ENCODE data around the gene FBXW7.

Gene FBXW7

DNA sequence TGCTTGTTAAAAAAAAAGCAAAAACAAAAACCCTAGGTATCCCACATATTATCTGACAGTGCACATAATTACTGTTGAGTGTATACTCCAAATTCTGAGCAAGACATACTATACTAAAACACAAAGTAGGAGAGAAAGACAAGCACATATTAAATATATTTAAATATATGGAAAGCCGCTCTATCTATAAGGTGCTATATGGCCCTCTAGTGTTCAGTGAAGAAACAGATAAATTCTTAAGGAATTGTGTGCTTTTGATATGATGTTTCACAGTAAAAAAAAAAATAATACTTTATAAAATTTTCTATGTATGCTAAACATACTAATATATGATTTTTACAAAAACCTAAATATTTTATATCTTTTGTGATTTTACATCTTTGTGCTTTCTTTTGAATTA is 137.8 kb downstream of the FBXW7 start:
- TF ChIP-seq MYC (IDR thresholded peaks at IDR 0.05; ENCODE audit: low read depth, low read length) (no peak), POLR2A (IDR thresholded peaks at IDR 0.05; ENCODE audit: extremely low read depth, insufficient read length) (no peak)
- TF ChIP-seq, protein P1, sequence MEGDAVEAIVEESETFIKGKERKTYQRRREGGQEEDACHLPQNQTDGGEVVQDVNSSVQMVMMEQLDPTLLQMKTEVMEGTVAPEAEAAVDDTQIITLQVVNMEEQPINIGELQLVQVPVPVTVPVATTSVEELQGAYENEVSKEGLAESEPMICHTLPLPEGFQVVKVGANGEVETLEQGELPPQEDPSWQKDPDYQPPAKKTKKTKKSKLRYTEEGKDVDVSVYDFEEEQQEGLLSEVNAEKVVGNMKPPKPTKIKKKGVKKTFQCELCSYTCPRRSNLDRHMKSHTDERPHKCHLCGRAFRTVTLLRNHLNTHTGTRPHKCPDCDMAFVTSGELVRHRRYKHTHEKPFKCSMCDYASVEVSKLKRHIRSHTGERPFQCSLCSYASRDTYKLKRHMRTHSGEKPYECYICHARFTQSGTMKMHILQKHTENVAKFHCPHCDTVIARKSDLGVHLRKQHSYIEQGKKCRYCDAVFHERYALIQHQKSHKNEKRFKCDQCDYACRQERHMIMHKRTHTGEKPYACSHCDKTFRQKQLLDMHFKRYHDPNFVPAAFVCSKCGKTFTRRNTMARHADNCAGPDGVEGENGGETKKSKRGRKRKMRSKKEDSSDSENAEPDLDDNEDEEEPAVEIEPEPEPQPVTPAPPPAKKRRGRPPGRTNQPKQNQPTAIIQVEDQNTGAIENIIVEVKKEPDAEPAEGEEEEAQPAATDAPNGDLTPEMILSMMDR (IDR thresholded peaks at IDR 0.05; ENCODE audit: low read depth, low read length), result no peak
- TF ChIP-seq, protein P2, sequence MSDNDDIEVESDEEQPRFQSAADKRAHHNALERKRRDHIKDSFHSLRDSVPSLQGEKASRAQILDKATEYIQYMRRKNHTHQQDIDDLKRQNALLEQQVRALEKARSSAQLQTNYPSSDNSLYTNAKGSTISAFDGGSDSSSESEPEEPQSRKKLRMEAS (IDR thresholded peaks at IDR 0.05; ENCODE audit: low read depth, low read length), result no peak
- DNase-seq (ENCODE audit: low read depth), result peak; percentile 23
- no peak overlapping the region for H3K4me3 ChIP-seq (ENCODE audit: low read depth, low read length)

DNA sequence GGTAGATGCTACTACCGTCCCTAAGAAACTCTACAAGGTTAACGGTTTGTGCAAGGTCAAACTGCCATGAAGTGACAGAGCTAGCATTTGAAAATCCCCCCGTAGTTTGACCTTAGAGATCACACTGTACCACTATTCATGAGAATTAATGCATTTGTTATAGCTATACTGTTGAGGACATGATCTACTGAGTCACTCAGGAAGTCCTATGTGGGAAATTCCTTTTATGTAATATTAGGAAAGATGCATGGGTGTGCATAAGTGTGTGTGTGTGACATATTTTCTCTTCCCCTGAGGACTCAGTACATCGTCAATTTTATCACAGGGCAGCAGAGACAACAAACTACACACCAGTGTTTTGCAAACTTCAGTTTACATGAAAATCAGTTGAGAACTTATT is 141.1 kb downstream of the FBXW7 start:
- DNase-seq (ENCODE audit: low read depth), result no peak
- TF ChIP-seq, protein P1 (IDR thresholded peaks at IDR 0.05; ENCODE audit: low read depth, low read length), result no peak
- TF ChIP-seq MYC (IDR thresholded peaks at IDR 0.05; ENCODE audit: low read depth, low read length) (no peak), POLR2A (IDR thresholded peaks at IDR 0.05; ENCODE audit: extremely low read depth, insufficient read length) (no peak)
- TF ChIP-seq, protein P2 (IDR thresholded peaks at IDR 0.05; ENCODE audit: low read depth, low read length), result no peak
- no peak overlapping the region for H3K4me3 ChIP-seq (ENCODE audit: low read depth, low read length)

DNA sequence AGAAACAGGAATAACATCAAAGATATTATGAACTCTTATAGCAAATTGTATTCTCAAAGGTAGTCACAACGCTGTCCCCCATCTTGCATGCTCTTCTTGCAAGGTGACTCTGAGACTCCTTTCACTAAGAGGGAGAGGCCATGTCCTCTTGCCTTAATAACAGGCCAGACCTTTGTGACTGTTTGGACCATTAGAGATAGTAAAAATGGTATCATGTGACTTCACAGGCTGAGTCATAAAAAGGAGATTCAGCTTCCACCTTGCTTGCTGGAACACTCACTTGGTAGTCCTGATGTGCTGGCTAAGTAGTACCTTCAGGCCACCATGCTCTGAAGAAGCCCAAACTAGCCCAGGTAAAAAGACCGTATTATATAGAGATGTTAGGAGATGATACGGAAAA is 143.8 kb downstream of the FBXW7 start:
- TF ChIP-seq, protein P2 (IDR thresholded peaks at IDR 0.05; ENCODE audit: low read depth, low read length), result no peak
- TF ChIP-seq, protein P1 (IDR thresholded peaks at IDR 0.05; ENCODE audit: low read depth, low read length), result no peak
- H3K4me3 ChIP-seq (ENCODE audit: low read depth, low read length), result no peak overlapping the region
- no peak for DNase-seq (ENCODE audit: low read depth)

DNA sequence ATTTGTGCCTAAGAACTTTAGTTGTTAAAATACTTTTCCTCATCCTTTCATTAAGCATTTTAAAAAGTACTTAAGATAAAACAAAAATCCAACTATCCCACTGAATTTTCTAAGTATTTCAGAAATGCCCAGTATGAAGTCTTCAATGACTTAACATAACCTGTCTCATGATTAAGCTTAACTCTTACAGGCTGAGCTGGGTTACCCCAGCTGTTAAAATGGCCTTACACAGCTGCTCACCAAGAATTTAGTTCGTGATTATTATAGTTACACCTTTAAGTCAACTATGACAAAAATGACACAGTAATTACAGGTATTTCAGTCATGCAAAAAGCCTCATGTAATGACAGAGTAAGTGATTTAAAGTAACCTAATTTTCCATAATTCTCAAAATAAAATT is 145.7 kb downstream of the FBXW7 start:
- no peak for DNase-seq (ENCODE audit: low read depth)
- H3K4me3 ChIP-seq (ENCODE audit: low read depth, low read length), result no peak overlapping the region
- TF ChIP-seq MYC (IDR thresholded peaks at IDR 0.05; ENCODE audit: low read depth, low read length), result no peak
- TF ChIP-seq, protein P1 (IDR thresholded peaks at IDR 0.05; ENCODE audit: low read depth, low read length), result no peak
- no peak for TF ChIP-seq POLR2A (IDR thresholded peaks at IDR 0.05; ENCODE audit: extremely low read depth, insufficient read length)
- TF ChIP-seq, protein P2 (IDR thresholded peaks at IDR 0.05; ENCODE audit: low read depth, low read length), result no peak

DNA sequence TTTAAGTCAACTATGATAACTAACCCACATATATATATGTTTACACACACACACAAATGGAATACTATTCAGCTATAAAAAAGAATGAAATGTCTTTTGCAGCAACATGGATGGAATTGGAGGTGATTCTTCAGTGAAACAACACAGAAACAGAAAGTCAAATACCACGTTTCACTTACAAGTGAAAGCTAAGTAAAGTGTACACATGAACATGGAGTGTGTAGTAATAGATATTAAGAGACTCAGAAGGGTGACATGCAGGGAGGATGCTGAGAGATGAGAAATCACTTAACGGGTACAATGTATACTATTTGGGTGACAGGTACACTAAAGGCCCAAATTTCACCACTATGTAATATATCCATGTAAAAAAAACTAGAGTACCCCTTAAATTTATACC is 146.5 kb downstream of the FBXW7 start:
- TF ChIP-seq, protein P1 (IDR thresholded peaks at IDR 0.05; ENCODE audit: low read depth, low read length), result no peak
- TF ChIP-seq, protein P2 (IDR thresholded peaks at IDR 0.05; ENCODE audit: low read depth, low read length), result no peak
- TF ChIP-seq POLR2A (IDR thresholded peaks at IDR 0.05; ENCODE audit: extremely low read depth, insufficient read length), result no peak
- TF ChIP-seq MYC (IDR thresholded peaks at IDR 0.05; ENCODE audit: low read depth, low read length), result no peak
- no peak for DNase-seq (ENCODE audit: low read depth)
- no peak overlapping the region for H3K4me3 ChIP-seq (ENCODE audit: low read depth, low read length)

DNA sequence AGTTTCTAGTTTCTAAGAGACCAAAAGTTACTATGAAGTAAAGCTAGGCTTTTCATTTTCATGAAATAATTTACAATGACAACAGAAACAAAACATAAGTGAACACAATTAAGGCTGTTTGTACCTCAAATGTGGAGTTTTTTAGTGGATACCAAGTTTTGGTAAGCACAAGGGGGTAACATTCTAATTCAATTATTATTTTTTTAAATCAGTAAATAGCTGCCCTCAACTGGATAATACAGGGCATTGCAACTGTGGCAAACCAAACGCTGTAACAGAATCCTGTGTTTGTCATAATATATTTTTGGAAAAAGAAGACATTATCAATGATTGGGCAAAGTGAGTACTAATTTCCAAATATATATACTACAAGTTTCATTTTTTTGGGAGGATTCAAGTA is 150.3 kb downstream of the FBXW7 start:
- H3K4me3 ChIP-seq (ENCODE audit: low read depth, low read length), result no peak overlapping the region
- TF ChIP-seq MYC (IDR thresholded peaks at IDR 0.05; ENCODE audit: low read depth, low read length) (no peak), POLR2A (IDR thresholded peaks at IDR 0.05; ENCODE audit: extremely low read depth, insufficient read length) (no peak)
- TF ChIP-seq, protein P1 (IDR thresholded peaks at IDR 0.05; ENCODE audit: low read depth, low read length), result peak; percentile 21
- TF ChIP-seq, protein P2 (IDR thresholded peaks at IDR 0.05; ENCODE audit: low read depth, low read length), result no peak
- DNase-seq (ENCODE audit: low read depth), result peak; percentile 9

Measured in NB4 (cell line).